Trophoblast cell (in vitro differentiated cells and primary cell): ENCODE data around the gene FFAR1.
A peak's percentile ranks its signal among the peaks of the same experiment; 100 is the strongest.

Experiments
- DNase-seq, 2 donors: peaks; one replicate each; pipeline ENCODE4 v3.0.0-alpha.2; 2016
- H2AFZ ChIP-seq: 2 replicates; pipeline ENCODE4 v1.6.1; 2013; ENCODE audit warnings: low read length, moderate library complexity, mild to moderate bottlenecking; ENCODE audit not compliant: insufficient read depth, poor library complexity
- H2AK5ac ChIP-seq: 2 replicates; pipeline ENCODE4 v1.6.1; 2013; ENCODE audit warnings: mild to moderate bottlenecking, low read length
- H2BK120ac ChIP-seq: 2 replicates; pipeline ENCODE4 v1.6.1; 2013; ENCODE audit warnings: low read length, mild to moderate bottlenecking, moderate library complexity; ENCODE audit not compliant: insufficient read depth, poor library complexity
- H2BK12ac ChIP-seq: 2 replicates; pipeline ENCODE4 v1.6.1; 2013; ENCODE audit warnings: mild to moderate bottlenecking, low read length, moderate library complexity
- H2BK5ac ChIP-seq: 2 replicates; pipeline ENCODE4 v1.6.1; 2013; ENCODE audit warnings: low read length, low read depth, moderate library complexity, mild to moderate bottlenecking; ENCODE audit not compliant: poor library complexity
- H3K14ac ChIP-seq: 2 replicates; pipeline ENCODE4 v1.6.1; 2013; ENCODE audit warnings: mild to moderate bottlenecking, low read length
- H3K18ac ChIP-seq: 2 replicates; pipeline ENCODE4 v1.6.1; 2013; ENCODE audit warnings: mild to moderate bottlenecking, low read length
- H3K23ac ChIP-seq: 2 replicates; pipeline ENCODE4 v1.6.1; 2013; ENCODE audit warnings: low read length
- H3K27ac ChIP-seq: 2 replicates; pipeline ENCODE4 v1.5.1; 2013; ENCODE audit warnings: low read depth, mild to moderate bottlenecking, inconsistent platforms, low read length, moderate library complexity
- H3K27me3 ChIP-seq: 2 replicates; pipeline ENCODE4 v1.6.1; 2013; ENCODE audit warnings: inconsistent platforms, mild to moderate bottlenecking, low read length, moderate library complexity; ENCODE audit not compliant: insufficient read depth
- H3K36me3 ChIP-seq, 2 experiments: 1 replicate in 1 of 2; 2 replicates in 1 of 2; pipeline ENCODE4 v1.6.1; 2013; ENCODE audit warnings: low read length in 2 of 2, mild to moderate bottlenecking in 2 of 2, moderate library complexity in 1 of 2; ENCODE audit not compliant: insufficient read depth in 2 of 2, control insufficient read depth in 1 of 2
- H3K4ac ChIP-seq: 2 replicates; pipeline ENCODE4 v1.6.1; 2013; ENCODE audit warnings: low read depth, mild to moderate bottlenecking, low read length, moderate library complexity
- H3K4me1 ChIP-seq, 2 experiments: 1 replicate in 1 of 2; 2 replicates in 1 of 2; pipeline ENCODE4 v1.6.1; 2013; ENCODE audit warnings: low read length in 2 of 2, mild to moderate bottlenecking in 2 of 2, moderate library complexity in 1 of 2; ENCODE audit not compliant: insufficient read depth in 2 of 2, control insufficient read depth in 1 of 2
- H3K4me2 ChIP-seq: 2 replicates; pipeline ENCODE4 v1.6.1; 2013; ENCODE audit warnings: inconsistent platforms, mild to moderate bottlenecking, low read length, moderate library complexity
- H3K4me3 ChIP-seq: 2 replicates; pipeline ENCODE4 v1.5.1; 2013; ENCODE audit warnings: mild to moderate bottlenecking, low read depth, low read length, inconsistent platforms
- H3K79me1 ChIP-seq: one replicate; pipeline ENCODE4 v1.6.1; 2013; ENCODE audit warnings: low read length
- H3K79me2 ChIP-seq: 2 replicates; pipeline ENCODE4 v1.6.1; 2013; ENCODE audit warnings: low read length, mild to moderate bottlenecking; ENCODE audit not compliant: control insufficient read depth, insufficient read depth, poor library complexity
- H3K9ac ChIP-seq: 2 replicates; pipeline ENCODE4 v1.6.1; 2013; ENCODE audit warnings: mild to moderate bottlenecking, low read length
- H3K9me3 ChIP-seq: 2 replicates; pipeline ENCODE4 v1.6.1; 2013; ENCODE audit warnings: low read depth, mild to moderate bottlenecking, control low read depth, inconsistent platforms, low read length; ENCODE audit not compliant: insufficient read depth
- H4K12ac ChIP-seq: 2 replicates; pipeline ENCODE4 v1.6.1; 2013; ENCODE audit warnings: low read depth, mild to moderate bottlenecking, low read length, moderate library complexity
- H4K8ac ChIP-seq: 2 replicates; pipeline ENCODE4 v1.6.1; 2013; ENCODE audit warnings: low read depth, mild to moderate bottlenecking, low read length, moderate library complexity
- H4K91ac ChIP-seq: one replicate; pipeline ENCODE4 v1.6.1; 2013; ENCODE audit warnings: low read depth, mild to moderate bottlenecking, low read length, moderate library complexity
- WGBS: extraction: QIAGEN DNeasy Blood & Tissue Kit; methylation state at CpG from one replicate; pipeline ENCODE4 v1.1.7; 2013; ENCODE audit warnings: missing lambda C conversion rate; ENCODE audit not compliant: insufficient read length, insufficient coverage; ENCODE audit errors: extremely low coverage; 5-methylcytosine and 5-hydroxymethylcytosine counted together

The FFAR1 gene

DNA sequence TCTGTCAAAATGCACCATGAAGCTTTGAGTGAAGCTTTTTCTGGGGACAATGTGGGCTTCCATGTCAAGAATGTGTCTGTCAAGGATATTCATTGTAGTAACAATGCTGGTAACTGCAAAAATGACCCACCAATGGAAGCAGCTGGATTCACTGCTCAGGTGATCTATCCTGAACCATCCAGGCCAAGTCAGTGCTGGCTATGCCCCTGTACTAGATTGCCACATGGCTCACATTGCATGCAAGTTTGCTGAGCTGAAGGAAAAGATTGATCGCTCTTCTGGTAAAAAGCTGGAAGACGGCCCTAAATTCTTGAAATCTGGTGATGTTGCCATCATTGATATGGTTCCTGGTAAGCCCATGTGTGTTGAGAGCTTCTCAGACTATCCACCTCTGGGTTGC, 35.8 kb downstream of the FFAR1 start:
- Histone ChIP-seq H4K12ac (no peak overlapping the region), H3K14ac (no peak overlapping the region), H3K4me2 (no peak overlapping the region), H4K8ac (no peak overlapping the region), H3K18ac (no peak overlapping the region), H3K23ac (no peak overlapping the region), H3K4ac (no peak overlapping the region), H3K79me1 (no peaks in the 10 kb centered on the region), H3K27ac (no peak overlapping the region), H3K4me3 (no peak overlapping the region), H2AFZ (no peak overlapping the region), H3K36me3 (no peaks in the 10 kb centered on the region), H2BK120ac (no peak overlapping the region), H3K79me2 (no peaks in the 10 kb centered on the region), H3K4me1 (no peaks in the 10 kb centered on the region), H3K9ac (no peak overlapping the region), H3K27me3 (no peaks in the 10 kb centered on the region), H2AK5ac (no peak overlapping the region), H2BK12ac (no peak overlapping the region), H3K9me3 (peaks cover 12% of the 10 kb centered on the region), H4K91ac (no peak overlapping the region), H2BK5ac (no peak overlapping the region)
- WGBS: no CpG with 5 or more reads among the region's 2 CpGs
- peak in 1 of 2 donors; percentile 41 for DNase-seq

DNA sequence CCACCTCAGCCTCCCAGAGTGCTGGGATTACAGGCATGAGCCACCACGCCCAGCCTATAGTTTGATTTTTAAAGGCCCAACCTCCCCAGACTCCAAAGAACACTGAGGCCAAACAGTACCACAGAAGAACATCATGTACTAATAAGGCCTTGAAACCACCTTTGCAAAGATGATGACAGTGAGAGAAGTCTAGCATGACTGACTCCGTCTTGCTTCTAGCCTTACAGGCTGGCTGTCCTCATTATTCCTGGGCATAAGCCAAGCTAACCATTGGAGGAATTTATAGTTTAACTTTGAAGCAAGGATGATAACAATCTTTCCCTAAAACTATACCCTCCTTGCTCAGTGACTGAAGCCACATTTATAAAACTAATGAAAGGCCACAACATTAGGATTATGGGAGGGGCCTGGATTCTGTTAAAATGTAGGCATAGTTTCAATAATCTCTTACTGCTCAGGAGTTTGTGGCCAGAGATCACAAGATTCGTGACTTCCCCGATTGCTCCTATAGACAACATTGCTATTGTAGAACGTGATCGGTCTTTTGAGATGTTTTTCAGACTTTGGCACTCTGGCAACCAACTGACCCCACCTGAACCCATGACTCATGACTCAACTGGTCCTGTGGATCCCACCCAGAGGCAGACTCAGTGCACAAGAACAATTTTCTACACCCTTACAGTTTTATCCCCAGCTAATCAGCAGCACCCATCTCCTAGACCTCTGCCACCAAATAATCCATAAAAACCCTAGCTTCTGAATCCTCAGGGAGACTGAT, 40.8 kb downstream of the FFAR1 start:
- no peak for DNase-seq
- H2AFZ ChIP-seq: no peak overlapping the region
- H2AK5ac ChIP-seq: no peak overlapping the region
- WGBS: no CpG with 5 or more reads among the region's 6 CpGs
- no peak overlapping the region for H4K12ac ChIP-seq
- H2BK120ac ChIP-seq: no peak overlapping the region
- no peaks in the 10 kb centered on the region for H3K36me3 ChIP-seq
- H4K91ac ChIP-seq: no peak overlapping the region
- no peaks in the 10 kb centered on the region for H3K27me3 ChIP-seq
- no peak overlapping the region for H3K27ac ChIP-seq
- no peak overlapping the region for H3K9ac ChIP-seq
- no peak overlapping the region for H3K4ac ChIP-seq
- H3K4me2 ChIP-seq: no peak overlapping the region
- no peak overlapping the region for H3K4me3 ChIP-seq
- no peaks in the 10 kb centered on the region for H3K79me2 ChIP-seq
- no peaks in the 10 kb centered on the region for H3K4me1 ChIP-seq
- no peak overlapping the region for H4K8ac ChIP-seq
- no peaks in the 10 kb centered on the region for H3K79me1 ChIP-seq
- H3K23ac ChIP-seq: no peak overlapping the region
- no peak overlapping the region for H2BK12ac ChIP-seq
- no peak overlapping the region for H3K18ac ChIP-seq
- H3K9me3 ChIP-seq: peaks cover 10% of the 10 kb centered on the region
- H2BK5ac ChIP-seq: no peak overlapping the region
- H3K14ac ChIP-seq: no peak overlapping the region

DNA sequence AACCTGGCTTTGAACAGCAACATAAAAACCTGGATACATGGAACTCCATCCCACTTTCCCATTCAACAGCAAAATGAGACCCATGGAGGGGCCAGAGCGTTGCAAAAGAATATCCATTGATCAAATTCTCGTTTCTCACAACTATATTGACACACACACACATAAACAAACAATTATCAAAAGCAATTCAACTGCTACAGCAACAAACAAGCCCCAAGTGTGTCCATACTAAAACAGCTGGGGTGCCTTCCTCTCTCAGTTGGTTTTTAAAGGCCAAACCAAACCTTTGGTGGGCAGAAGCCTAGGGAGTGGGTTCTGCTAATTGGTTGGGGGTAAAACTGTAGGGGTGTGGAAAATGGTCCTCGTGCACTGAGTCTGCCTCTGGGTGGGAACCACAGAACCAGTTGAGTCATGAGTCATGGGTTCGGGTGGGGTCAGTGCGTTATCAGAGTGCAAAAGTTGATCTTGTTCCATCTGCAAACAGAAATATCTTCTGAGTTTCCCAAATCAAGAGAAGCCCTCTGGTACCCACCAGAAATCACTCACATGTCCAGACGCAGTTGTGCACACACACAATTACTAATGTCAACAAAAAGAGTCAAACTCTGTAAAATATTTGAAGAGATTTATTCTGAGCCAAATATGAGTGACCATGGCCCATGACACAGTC, 41.6 kb downstream of the FFAR1 start:
- Histone ChIP-seq H3K4ac (no peak overlapping the region), H4K12ac (no peak overlapping the region), H3K4me2 (no peak overlapping the region), H3K9me3 (peaks cover 8% of the 10 kb centered on the region), H2BK120ac (no peak overlapping the region), H2BK12ac (no peak overlapping the region), H3K79me1 (no peaks in the 10 kb centered on the region), H3K18ac (no peak overlapping the region), H3K4me1 (no peaks in the 10 kb centered on the region), H2AFZ (no peak overlapping the region), H2AK5ac (no peak overlapping the region), H3K9ac (no peak overlapping the region), H3K79me2 (no peaks in the 10 kb centered on the region), H3K14ac (no peak overlapping the region), H4K91ac (no peak overlapping the region), H2BK5ac (no peak overlapping the region), H3K23ac (no peak overlapping the region), H3K36me3 (no peaks in the 10 kb centered on the region), H3K27me3 (no peaks in the 10 kb centered on the region), H4K8ac (no peak overlapping the region), H3K27ac (no peak overlapping the region), H3K4me3 (no peak overlapping the region)
- DNase-seq: no peak
- WGBS: no CpG with 5 or more reads among the region's 6 CpGs

DNA sequence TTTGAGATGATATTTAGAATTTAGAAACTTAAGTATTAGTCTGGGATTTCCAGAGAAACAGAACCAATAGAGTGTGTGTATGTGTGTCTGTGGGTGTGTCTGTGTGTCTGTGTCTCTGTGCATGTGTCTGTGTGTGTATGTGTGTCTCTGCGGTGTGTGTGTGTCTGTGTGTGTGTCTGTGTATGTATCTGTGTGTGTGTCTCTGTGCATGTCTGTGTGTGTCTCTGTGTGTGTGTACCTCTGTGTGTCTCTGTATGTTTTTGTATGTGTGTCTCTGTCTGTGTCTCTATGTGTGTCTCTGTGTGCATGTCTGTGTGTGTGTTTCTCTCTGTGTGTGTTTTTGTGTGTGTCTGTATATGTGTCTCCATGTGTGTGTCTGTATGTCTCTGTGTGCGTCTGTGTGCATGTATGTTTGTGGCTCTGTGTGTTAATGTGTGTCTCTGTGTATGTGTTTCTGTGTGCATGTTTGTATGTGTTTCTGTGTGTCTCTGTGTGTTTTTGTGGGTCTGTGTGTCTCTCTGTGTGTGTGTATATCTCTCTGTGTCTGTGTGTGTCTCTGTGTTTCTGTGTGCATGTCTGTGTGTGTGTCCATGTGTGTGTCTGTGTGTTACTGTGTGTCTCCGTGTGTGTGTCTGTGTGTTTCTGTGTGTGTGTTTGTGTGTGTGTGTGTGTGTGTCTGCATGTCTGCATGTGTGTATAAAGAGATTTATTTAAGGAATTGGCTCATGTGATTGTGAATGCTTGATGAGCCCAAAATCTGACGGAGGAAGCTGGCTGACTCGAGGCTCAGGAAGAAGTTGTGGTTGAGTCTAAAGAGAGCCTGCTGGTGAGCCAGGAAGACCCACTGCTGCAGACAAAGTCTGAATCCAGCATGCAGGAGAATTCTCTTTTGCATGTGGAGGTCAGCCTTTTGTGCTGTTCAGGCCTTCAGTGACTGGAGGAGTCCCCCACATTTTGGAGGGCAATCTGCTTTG, 45.3 kb downstream of the FFAR1 start:
- Histone ChIP-seq H3K4me3 (peak overlapping the region; percentile 49), H3K18ac (no peak overlapping the region), H3K4ac (no peak overlapping the region), H2AFZ (no peak overlapping the region), H3K4me2 (no peak overlapping the region), H4K12ac (no peak overlapping the region), H2BK120ac (no peak overlapping the region), H3K9ac (peak overlapping the region; percentile 52), H2BK5ac (no peak overlapping the region), H3K4me1 (no peaks in the 10 kb centered on the region), H3K27ac (no peak overlapping the region), H3K14ac (no peak overlapping the region), H3K36me3 (no peaks in the 10 kb centered on the region), H3K9me3 (peaks cover 6% of the 10 kb centered on the region), H2AK5ac (no peak overlapping the region), H3K79me1 (no peaks in the 10 kb centered on the region), H3K79me2 (no peaks in the 10 kb centered on the region), H2BK12ac (no peak overlapping the region), H3K27me3 (no peaks in the 10 kb centered on the region), H3K23ac (peak overlapping the region; percentile 98), H4K8ac (no peak overlapping the region), H4K91ac (no peak overlapping the region)
- no CpG with 5 or more reads among the region's 5 CpGs for WGBS
- DNase-seq: no peak
